Mesenchymal stem cell (in vitro differentiated cells and primary cell): Measurements from ENCODE around the gene CD8B.

Experiments
- DNase-seq: peaks from one replicate; pipeline ENCODE4 v3.0.0-alpha.2; 2013
- H2AFZ ChIP-seq: one replicate; pipeline ENCODE4 v1.6.1; 2013; ENCODE audit warnings: low read depth, mild to moderate bottlenecking, control low read depth, inconsistent platforms, low read length, moderate library complexity
- H2AK5ac ChIP-seq: 2 replicates; pipeline ENCODE4 v1.6.1; 2013; ENCODE audit warnings: low read length, moderate library complexity, mild to moderate bottlenecking, inconsistent platforms; ENCODE audit not compliant: severe bottlenecking
- H2BK120ac ChIP-seq: one replicate; pipeline ENCODE4 v1.6.1; 2013; ENCODE audit warnings: low read depth, mild to moderate bottlenecking, inconsistent platforms, low read length, moderate library complexity
- H2BK12ac ChIP-seq, 2 experiments: one replicate each; pipeline ENCODE4 v1.6.1; 2013; ENCODE audit warnings: inconsistent platforms in 2 of 2, low read length in 2 of 2, mild to moderate bottlenecking in 2 of 2, moderate library complexity in 2 of 2, control low read depth in 1 of 2
- H2BK15ac ChIP-seq: one replicate; pipeline ENCODE4 v1.6.1; 2013; ENCODE audit warnings: mild to moderate bottlenecking, low read depth, inconsistent platforms; ENCODE audit not compliant: poor library complexity, severe bottlenecking
- H2BK5ac ChIP-seq: 2 replicates; pipeline ENCODE4 v1.6.1; 2013; ENCODE audit warnings: low read depth, mild to moderate bottlenecking, low read length, control low read depth, inconsistent platforms; ENCODE audit not compliant: poor library complexity, severe bottlenecking
- H3K14ac ChIP-seq, 2 experiments: one replicate each; pipeline ENCODE4 v1.6.1; 2013; ENCODE audit warnings: inconsistent platforms in 2 of 2, low read length in 2 of 2, control low read depth in 1 of 2, mild to moderate bottlenecking in 1 of 2, moderate library complexity in 1 of 2
- H3K18ac ChIP-seq, 2 experiments: one replicate each; pipeline ENCODE4 v1.6.1; 2013; ENCODE audit warnings: inconsistent platforms in 2 of 2, low read length in 2 of 2, control low read depth in 1 of 2, low read depth in 1 of 2, mild to moderate bottlenecking in 1 of 2
- H3K23ac ChIP-seq, 2 experiments: one replicate each; pipeline ENCODE4 v1.6.1; 2013; ENCODE audit warnings: inconsistent platforms in 2 of 2, low read length in 2 of 2, mild to moderate bottlenecking in 2 of 2, moderate library complexity in 2 of 2, control low read depth in 1 of 2
- H3K27ac ChIP-seq: 2 replicates; pipeline ENCODE4 v1.5.1; 2013; ENCODE audit warnings: mild to moderate bottlenecking, moderate library complexity, low read length, control low read depth, inconsistent platforms; ENCODE audit not compliant: poor library complexity, severe bottlenecking
- H3K27me3 ChIP-seq, 2 experiments: 2 replicates each; pipeline versions ENCODE4 v1.6.1 to v1.7.0; 2013; ENCODE audit warnings: low read length in 2 of 2, mild to moderate bottlenecking in 2 of 2, moderate library complexity in 2 of 2, control low read depth in 1 of 2, inconsistent platforms in 1 of 2; ENCODE audit not compliant: control insufficient read depth in 1 of 2, insufficient read depth in 1 of 2
- H3K36me3 ChIP-seq, 2 experiments: 2 replicates each; pipeline versions ENCODE4 v1.6.1 to v1.7.0; 2013; ENCODE audit warnings: low read length in 2 of 2, control low read depth in 1 of 2, inconsistent platforms in 1 of 2, low read depth in 1 of 2, mild to moderate bottlenecking in 1 of 2; ENCODE audit not compliant: insufficient read depth in 2 of 2, control insufficient read depth in 1 of 2
- H3K4ac ChIP-seq, 2 experiments: one replicate each; pipeline ENCODE4 v1.6.1; 2013; ENCODE audit warnings: inconsistent platforms in 2 of 2, low read length in 2 of 2, mild to moderate bottlenecking in 2 of 2, moderate library complexity in 2 of 2, control low read depth in 1 of 2, low read depth in 1 of 2
- H3K4me1 ChIP-seq: 2 replicates; pipeline ENCODE4 v1.6.1; 2013; ENCODE audit warnings: low read depth, low read length, control low read depth; ENCODE audit not compliant: control insufficient read depth, insufficient read depth
- H3K4me2 ChIP-seq: 2 replicates; pipeline ENCODE4 v1.6.1; 2013; ENCODE audit warnings: low read length, mild to moderate bottlenecking, inconsistent platforms; ENCODE audit not compliant: poor library complexity, severe bottlenecking
- H3K4me3 ChIP-seq, 2 experiments: 2 replicates each; pipeline versions ENCODE4 v1.5.1 to v1.7.0; 2013; ENCODE audit warnings: low read length in 2 of 2, mild to moderate bottlenecking in 2 of 2, control low read depth in 1 of 2, low read depth in 1 of 2; ENCODE audit not compliant: insufficient read depth in 1 of 2
- H3K79me1 ChIP-seq: replicated peaks from 2 replicates; pipeline ENCODE4 v1.6.1; 2013; ENCODE audit warnings: mild to moderate bottlenecking, control low read depth, low read length, inconsistent platforms; ENCODE audit not compliant: poor library complexity, severe bottlenecking
- H3K9ac ChIP-seq: 2 replicates; pipeline ENCODE4 v1.7.0; 2013; ENCODE audit warnings: mild to moderate bottlenecking, low read length, moderate library complexity
- H3K9me3 ChIP-seq: 2 replicates; pipeline ENCODE4 v1.7.0; 2013; ENCODE audit warnings: mild to moderate bottlenecking, low read length; ENCODE audit not compliant: control insufficient read depth
- H4K8ac ChIP-seq: one replicate; pipeline ENCODE4 v1.6.1; 2013; ENCODE audit warnings: inconsistent platforms, mild to moderate bottlenecking, low read length, moderate library complexity
- H4K91ac ChIP-seq: one replicate; pipeline ENCODE4 v1.6.1; 2013; ENCODE audit warnings: mild to moderate bottlenecking, low read length, inconsistent platforms
- WGBS: methylation state at CpG from one replicate; pipeline ENCODE4 v1.1.7; 2013; ENCODE audit warnings: mixed read lengths; 5-methylcytosine and 5-hydroxymethylcytosine counted together

CD8B gene

DNA sequence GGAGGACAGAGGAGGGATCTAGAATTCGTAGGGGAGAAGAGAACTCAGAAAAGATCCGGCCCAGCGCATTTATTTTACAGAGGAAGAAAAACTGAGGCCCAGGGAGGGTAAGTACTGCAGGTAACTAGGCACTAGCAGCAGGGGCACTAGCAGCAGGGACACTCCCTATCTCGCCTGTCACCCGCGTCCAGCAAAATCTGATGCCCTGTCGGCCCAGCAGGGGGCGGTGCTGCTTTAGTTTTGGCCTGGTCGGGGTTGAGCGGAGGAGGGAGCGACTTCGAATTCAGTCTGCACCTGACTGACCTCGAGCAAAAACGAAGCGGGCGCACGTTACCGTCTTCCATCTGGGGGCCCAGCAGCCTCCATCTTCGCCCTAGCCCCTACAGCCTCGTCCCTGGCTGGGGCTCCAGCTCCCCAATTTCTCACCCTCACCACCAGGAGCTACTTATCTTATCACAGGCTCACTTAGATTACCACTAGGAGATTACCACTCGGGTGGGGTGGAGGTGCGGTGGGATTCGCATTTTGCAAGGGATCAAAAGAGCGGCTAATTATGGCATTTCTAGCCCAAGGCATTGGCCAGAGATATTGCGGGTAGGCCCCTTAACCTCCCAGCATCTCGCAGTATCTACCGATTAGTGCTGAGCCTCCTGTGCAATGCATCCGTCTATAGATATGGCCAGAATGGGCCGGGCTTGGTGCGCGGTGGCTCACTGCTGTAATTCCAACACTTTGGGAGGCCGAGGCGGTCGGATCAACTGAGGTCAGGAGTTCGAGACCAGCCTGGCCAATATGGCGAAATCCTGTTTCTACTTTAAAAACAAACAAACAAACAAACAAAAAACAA, 53.1 kb downstream of the CD8B start:
- no peak overlapping the region for H2BK5ac ChIP-seq
- H2AK5ac ChIP-seq, result no peak overlapping the region
- no peak overlapping the region for H4K91ac ChIP-seq
- no peak overlapping the region for H3K18ac ChIP-seq
- no peak overlapping the region for H3K4ac ChIP-seq
- peak overlapping the region; percentile 66 for H3K9ac ChIP-seq
- H2BK12ac ChIP-seq, result no peak overlapping the region
- H3K9me3 ChIP-seq, result no peaks in the 10 kb centered on the region
- peaks cover 16% of the 10 kb centered on the region for H3K4me1 ChIP-seq
- peaks cover 4 to 26% of the 10 kb centered on the region in 2 experiments for H3K27me3 ChIP-seq
- no peak overlapping the region for H3K23ac ChIP-seq
- H3K4me3 ChIP-seq, result peak overlapping the region; percentile 66 to 80
- H3K4me2 ChIP-seq, result peak overlapping the region; percentile 100
- H2BK120ac ChIP-seq, result no peak overlapping the region
- no peak overlapping the region for H3K14ac ChIP-seq
- H3K36me3 ChIP-seq, result no peaks in the 10 kb centered on the region
- WGBS, result 38% methylated on average over 34 of the region's 36 CpGs
- H3K79me1 ChIP-seq, result no peaks in the 10 kb centered on the region
- DNase-seq, result peak; percentile 72
- no peak overlapping the region for H2BK15ac ChIP-seq
- H3K27ac ChIP-seq, result no peak overlapping the region
- H4K8ac ChIP-seq, result no peak overlapping the region
- H2AFZ ChIP-seq, result peak overlapping the region; percentile 33

- Histone ChIP-seq H2AK5ac (no peak overlapping the region), H2BK5ac (no peak overlapping the region), H4K8ac (peak overlapping the region; percentile 83), H4K91ac (no peak overlapping the region), H3K23ac (peak overlapping the region in 1 of 2 experiments; percentile 57), H3K18ac (no peak overlapping the region), H2AFZ (peak overlapping the region; percentile 33), H3K4me2 (peak overlapping the region; percentile 100), H3K27me3 (peaks cover 4 to 26% of the 10 kb centered on the region in 2 experiments), H2BK15ac (no peak overlapping the region), H3K36me3 (no peaks in the 10 kb centered on the region), H3K9me3 (no peaks in the 10 kb centered on the region), H3K9ac (peak overlapping the region; percentile 66), H3K4me1 (peaks cover 16% of the 10 kb centered on the region), H2BK120ac (no peak overlapping the region), H2BK12ac (no peak overlapping the region), H3K4me3 (peak overlapping the region; percentile 66 to 80), H3K79me1 (no peaks in the 10 kb centered on the region), H3K4ac (no peak overlapping the region), H3K27ac (no peak overlapping the region), H3K14ac (peak overlapping the region in 1 of 2 experiments; percentile 44)
- WGBS, result 1% methylated on average over 39 of the region's 51 CpGs
- peak; percentile 15 for DNase-seq
These were observed 54.0 kb downstream of the CD8B start for GRCh38 chr2:86807468-86808275.

DNA sequence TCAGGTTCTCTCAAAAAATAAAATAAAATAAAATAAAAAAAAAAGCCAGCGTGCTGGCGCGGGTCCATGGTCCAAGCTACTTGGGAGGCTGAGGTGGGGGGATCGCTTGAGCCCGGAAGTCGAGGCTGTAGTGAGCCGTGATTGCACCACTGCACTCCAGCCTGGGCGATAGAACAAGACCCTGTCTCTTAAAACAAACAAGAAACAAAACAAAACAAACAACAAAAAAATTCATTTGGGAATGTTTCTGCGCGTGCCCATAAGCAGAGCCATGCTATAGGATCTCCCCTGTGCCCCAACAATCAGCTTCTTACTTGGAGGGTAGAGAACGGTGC, 54.6 kb downstream of the CD8B start:
- 59% methylated on average over 11 of the region's 11 CpGs for WGBS
- H3K27ac ChIP-seq, result no peak overlapping the region
- H4K8ac ChIP-seq, result no peak overlapping the region
- no peak for DNase-seq
- no peak overlapping the region for H2BK12ac ChIP-seq
- no peaks in the 10 kb centered on the region for H3K9me3 ChIP-seq
- no peak overlapping the region for H2BK15ac ChIP-seq
- H3K79me1 ChIP-seq, result no peaks in the 10 kb centered on the region
- H3K4me3 ChIP-seq, result peak overlapping the region; percentile 66 to 80
- no peak overlapping the region for H3K18ac ChIP-seq
- H3K27me3 ChIP-seq, result peaks cover 4 to 26% of the 10 kb centered on the region in 2 experiments
- H2BK120ac ChIP-seq, result no peak overlapping the region
- no peak overlapping the region for H3K23ac ChIP-seq
- H3K4me1 ChIP-seq, result peaks cover 16% of the 10 kb centered on the region
- no peak overlapping the region for H2BK5ac ChIP-seq
- H3K14ac ChIP-seq, result no peak overlapping the region
- H2AFZ ChIP-seq, result peak overlapping the region; percentile 33
- H3K36me3 ChIP-seq, result no peaks in the 10 kb centered on the region
- peak overlapping the region; percentile 100 for H3K4me2 ChIP-seq
- peak overlapping the region; percentile 66 for H3K9ac ChIP-seq
- H2AK5ac ChIP-seq, result no peak overlapping the region
- H3K4ac ChIP-seq, result no peak overlapping the region
- no peak overlapping the region for H4K91ac ChIP-seq
